Stimulated activated CD4-positive, alpha-beta T cell treated with anti-CD3 and anti-CD28 coated beads, TNF-alpha, amount 100 ng/mL, for 24 hours (primary cell): ENCODE measurements around the gene ZNF157.
"Not testable (repeated sequence)": the region's sequence is repeated elsewhere in the genome, so short reads cannot be mapped to it uniquely, and the experiment has no call there.

Experiments
- DNase-seq, 3 experiments: peaks; one replicate each; pipeline ENCODE4 v3.0.0-alpha.2; 2020; ENCODE audit warnings: low read depth in 3 of 3

Gene ZNF157

DNA sequence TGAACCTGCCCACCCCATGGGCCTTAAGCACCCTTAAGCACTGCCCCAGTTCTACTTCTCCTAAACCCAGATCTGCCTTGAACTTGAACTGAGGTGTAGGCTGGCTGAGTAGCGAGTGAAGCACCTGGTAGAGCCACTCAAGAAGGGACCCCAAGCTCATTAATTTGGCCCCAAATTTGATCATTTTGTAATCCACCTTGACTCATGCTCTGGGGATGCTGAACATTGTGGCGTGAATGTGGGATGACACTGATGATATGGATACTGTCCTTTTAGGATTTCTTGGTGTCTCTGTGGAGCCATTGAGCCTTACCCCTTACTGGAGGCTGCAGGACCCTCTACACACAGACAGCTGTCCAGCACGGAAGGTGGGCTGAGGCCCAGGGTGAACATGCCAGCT lies at the start of gene ZNF157:
ZNF157 (plus strand) TSS at position 301 of the 400 bp plus-strand sequence; CDS start at position 392, 91 bp downstream.
- DNase-seq = no peak

DNA sequence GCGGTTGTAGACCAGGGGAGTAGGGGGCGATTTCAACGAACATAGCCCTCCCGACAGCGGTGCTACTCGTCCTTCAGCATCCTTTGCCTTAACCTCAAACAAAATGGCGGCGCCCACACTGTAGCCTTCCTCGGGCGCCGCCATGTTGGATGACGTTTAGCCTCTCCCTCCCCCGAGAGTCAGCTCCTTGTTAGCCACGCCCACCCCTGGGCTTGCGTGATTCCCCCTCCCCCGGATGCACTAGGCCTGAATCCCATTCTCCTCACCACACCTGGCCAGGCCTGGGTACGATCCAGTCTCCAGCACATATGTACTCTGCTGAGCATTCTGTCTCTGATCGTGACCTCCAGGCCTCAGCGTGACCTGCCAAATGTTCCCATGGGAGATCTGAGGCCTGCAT lies 49.0 kb upstream of the ZNF157 start:
- no peak for DNase-seq

GRCh38 chrX:47321823-47322371 lies 48.5 kb upstream of the ZNF157 start:
- DNase-seq = no peak

GRCh38 chrX:47327902-47328301 lies 42.5 kb upstream of the ZNF157 start:
- DNase-seq = no peak

GRCh38 chrX:47332729-47333128 lies 37.6 kb upstream of the ZNF157 start:
- not testable (repeated sequence) for DNase-seq

- DNase-seq = no peak
Observed at GRCh38 chrX:47351706-47352105, 18.7 kb upstream of the ZNF157 start.

DNA sequence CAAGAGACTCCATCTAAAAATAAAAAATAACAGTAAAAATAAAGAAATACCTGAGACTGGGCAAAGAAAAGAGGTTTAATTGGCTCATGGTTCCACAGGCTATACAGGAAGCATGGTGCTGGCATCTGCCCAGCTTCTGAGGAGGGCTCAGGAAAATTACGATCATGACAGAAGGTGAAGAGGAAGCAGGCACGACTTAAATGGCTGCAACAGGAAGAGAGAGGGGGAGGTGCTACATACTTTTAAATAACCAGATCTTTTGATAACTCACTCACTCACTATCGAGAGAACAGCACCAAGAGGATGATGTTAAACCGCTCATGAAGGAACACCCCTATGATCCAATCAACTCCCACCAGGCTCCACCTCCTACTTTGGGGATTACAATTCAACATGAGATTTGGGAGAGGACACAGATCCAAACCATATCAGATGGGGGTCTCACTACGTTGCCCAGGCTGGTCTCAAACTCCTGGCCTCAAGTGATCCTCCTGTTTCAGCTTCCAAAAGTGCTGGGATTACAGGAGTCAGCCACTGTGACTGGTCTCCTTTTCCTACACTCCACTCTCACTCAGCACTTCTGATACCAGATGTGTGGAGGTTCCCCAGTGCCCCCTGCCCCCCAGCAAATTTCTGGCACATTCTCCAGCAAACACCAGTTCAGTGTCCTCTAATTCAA lies 11.9 kb upstream of the ZNF157 start:
- peak in 1 of 3 experiments; percentile 12 for DNase-seq

GRCh38 chrX:47360423-47361179 lies 9.8 kb upstream of the ZNF157 start:
- DNase-seq = no peak

GRCh38 chrX:47361538-47362511 lies 8.6 kb upstream of the ZNF157 start:
- no peak for DNase-seq

- DNase-seq = peak; percentile 31 to 60 (median 42)
Observed at GRCh38 chrX:47366041-47366722, 4.2 kb upstream of the ZNF157 start.

DNA sequence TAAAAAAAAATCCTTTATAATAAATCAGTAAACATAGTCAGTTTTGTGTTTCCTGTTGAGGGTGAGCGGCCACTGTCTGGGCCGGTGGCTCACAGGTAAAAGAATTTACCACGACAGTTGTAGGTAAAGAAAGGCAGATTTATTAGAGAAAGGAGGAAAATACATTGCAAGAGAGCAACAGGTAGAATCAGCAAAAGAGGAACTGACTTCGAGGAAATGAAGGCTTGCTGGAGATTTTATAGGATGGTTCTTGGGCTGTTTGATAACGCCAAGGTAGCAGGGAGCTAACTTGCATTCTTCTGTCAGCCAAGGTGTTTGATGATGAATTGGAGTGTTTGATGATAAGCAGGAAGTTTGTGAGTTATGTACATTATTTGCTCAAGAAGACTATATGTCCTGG lies 2.8 kb downstream of the ZNF157 start:
- no peak for DNase-seq

DNA sequence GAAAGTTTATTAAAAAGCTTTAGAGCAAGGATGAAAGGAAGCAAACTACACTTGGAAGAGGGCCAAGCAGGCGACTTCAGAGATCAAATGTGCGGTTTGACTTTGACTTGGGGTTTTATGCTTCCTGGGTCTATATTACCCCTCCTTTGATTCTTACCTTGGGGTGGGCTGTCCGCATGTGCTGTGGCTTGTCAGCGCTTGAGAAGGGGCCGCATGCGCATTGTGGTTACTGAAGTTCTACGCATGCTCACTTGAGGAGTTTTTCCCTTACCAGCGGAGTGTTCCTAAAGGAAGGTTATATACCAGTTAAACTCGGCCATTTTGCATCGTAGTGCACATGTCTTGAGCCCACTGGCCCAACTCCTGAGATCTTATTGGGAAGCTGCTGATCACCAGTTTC lies 9.9 kb downstream of the ZNF157 start:
- peak; percentile 26 to 59 (median 34) for DNase-seq

- not testable (repeated sequence) for DNase-seq
Observed at GRCh38 chrX:47380837-47381236, 10.5 kb downstream of the ZNF157 start.

GRCh38 chrX:47384502-47384901 lies 14.1 kb downstream of the ZNF157 start:
- DNase-seq = peak; percentile 34 to 51 (median 35)

DNA sequence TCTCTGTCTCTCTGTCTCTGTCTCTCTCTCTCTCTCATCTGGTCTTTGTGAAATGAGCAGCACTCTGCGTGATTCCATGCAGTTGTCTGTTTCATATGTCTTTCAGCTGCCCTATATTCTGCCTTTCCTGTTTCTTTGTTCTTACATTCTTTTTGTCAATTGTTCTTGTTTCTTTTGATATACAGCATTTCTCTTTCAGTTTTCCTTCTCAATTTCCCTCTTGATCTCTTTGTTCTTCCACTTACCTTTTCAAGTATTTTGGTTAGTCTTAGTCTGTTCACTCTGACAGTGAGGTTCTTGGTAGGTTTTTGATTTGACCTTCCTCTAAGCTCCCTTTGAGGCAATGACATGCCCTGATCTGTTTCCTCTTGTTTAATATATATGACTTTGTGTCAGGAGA lies 20.4 kb downstream of the ZNF157 start:
- no peak for DNase-seq

DNA sequence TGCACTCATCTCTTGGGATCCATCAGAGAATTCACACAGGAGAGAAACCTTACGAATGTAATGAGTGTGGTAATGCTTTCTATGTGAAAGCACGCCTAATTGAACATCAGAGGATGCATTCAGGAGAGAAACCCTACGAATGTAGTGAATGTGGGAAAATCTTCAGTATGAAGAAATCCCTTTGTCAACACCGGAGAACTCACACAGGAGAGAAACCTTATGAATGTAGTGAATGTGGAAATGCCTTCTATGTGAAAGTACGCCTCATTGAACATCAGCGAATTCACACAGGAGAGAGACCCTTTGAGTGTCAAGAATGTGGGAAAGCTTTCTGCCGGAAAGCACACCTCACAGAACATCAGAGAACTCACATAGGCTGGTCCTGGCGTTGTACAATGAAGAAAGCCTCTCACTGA lies 42.8 kb downstream of the ZNF157 start:
- no peak for DNase-seq

- no peak for DNase-seq
Observed at GRCh38 chrX:47420265-47420664, 49.9 kb downstream of the ZNF157 start.

DNA sequence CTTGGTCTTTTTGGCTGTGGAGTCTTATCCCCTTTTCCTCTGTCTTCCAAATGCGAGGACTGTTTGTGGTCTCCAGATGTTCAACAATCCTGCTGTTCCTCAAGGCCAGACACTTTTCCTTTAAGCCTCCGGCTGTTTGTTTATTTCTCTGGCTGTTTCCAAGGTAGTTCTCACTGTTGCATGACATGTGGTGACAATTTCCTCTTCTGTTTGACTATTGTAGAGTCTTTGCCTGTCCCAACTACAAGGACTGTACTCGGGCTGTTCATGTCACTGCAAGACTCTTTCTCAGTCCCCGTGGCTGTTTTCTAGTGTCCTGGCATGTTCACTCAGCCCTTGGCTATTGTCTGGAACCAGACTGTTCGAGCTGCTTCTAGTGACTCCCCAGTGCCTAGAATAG lies 50.6 kb downstream of the ZNF157 start:
- no peak for DNase-seq

- DNase-seq = no peak
Observed at GRCh38 chrX:47422444-47422843, 52.1 kb downstream of the ZNF157 start.

- DNase-seq = no peak
Observed at GRCh38 chrX:47430925-47431324, 60.5 kb downstream of the ZNF157 start.

DNA sequence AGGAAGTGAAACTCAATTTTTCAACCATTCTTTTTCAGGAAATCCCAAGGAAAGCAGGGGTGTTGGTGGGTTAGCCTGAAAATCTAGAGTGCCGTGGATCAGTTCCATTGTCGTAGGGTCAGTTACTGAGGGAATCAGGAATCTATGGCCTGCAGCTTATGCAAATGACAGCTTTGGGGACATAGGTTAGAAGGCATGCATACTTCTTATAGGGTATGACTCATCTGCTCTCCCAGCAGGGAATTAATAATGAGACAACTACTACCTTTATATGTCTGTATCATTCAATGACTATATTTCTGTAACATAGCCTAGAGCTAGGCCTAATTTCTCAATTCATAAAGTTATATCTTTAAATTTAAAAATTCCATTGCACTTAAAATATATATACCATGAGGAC lies 76.1 kb downstream of the ZNF157 start:
- DNase-seq = no peak
